ENCODE measurements around the gene BMP7.

The BMP7 gene

GRCh38 chr20:57157106-57157691, 109.2 kb downstream of the BMP7 start:
- H3K4me3 ChIP-seq (ENCODE audit: low read length in 2 of 2) = no peak overlapping the region
- H2BK120ac ChIP-seq (ENCODE audit: low read depth, low read length) = no peak overlapping the region
- H2BK12ac ChIP-seq (ENCODE audit: low read length) = no peak overlapping the region
- DNase-seq (ENCODE audit: low spot score) = no peak
- peak overlapping the region; percentile 70 for H2BK15ac ChIP-seq (ENCODE audit: low read length)
- H4K8ac ChIP-seq (ENCODE audit: low read depth, low read length) = no peak overlapping the region
- H3K79me1 ChIP-seq (ENCODE audit: low read depth, low read length) = no peaks in the 10 kb centered on the region
- no CpG with 5 or more reads among the region's 13 CpGs for WGBS, 2 donors (ENCODE audit: extremely low coverage in 2 of 2, insufficient read length in 2 of 2, insufficient replicate concordance in 1 of 2)
- H2BK5ac ChIP-seq (ENCODE audit: low read length) = no peak overlapping the region
- H3K4ac ChIP-seq (ENCODE audit: low read length) = no peak overlapping the region
- H3K4me2 ChIP-seq (ENCODE audit: insufficient read depth, low read length, poor library complexity, severe bottlenecking) = no peak overlapping the region
- H3K14ac ChIP-seq (ENCODE audit: low read length) = no peak overlapping the region
- H3K4me1 ChIP-seq (ENCODE audit: control insufficient read depth in 2 of 2, insufficient read depth in 1 of 2, low read depth in 1 of 2, low read length in 2 of 2) = peaks cover 0 to 6% of the 10 kb centered on the region in 2 donors
- H2AFZ ChIP-seq (ENCODE audit: low read length) = no peak overlapping the region
- H3K9ac ChIP-seq (ENCODE audit: low read depth, low read length, poor library complexity) = no peak overlapping the region
- H3K9me3 ChIP-seq (replicated peaks in 1 of 2; ENCODE audit: control insufficient read depth in 2 of 2, insufficient read depth in 1 of 2, low read depth in 1 of 2, low read length in 2 of 2) = no peaks in the 10 kb centered on the region
- no peak overlapping the region for H4K91ac ChIP-seq (ENCODE audit: low read depth, low read length, poor library complexity)
- no peak overlapping the region for H3K23ac ChIP-seq (ENCODE audit: low read depth, low read length, poor library complexity)
- no peak overlapping the region for H2AK5ac ChIP-seq (ENCODE audit: low read depth, low read length)
- peak overlapping the region; percentile 44 for H3K18ac ChIP-seq (ENCODE audit: low read length)
- no peak overlapping the region for H3K27ac ChIP-seq (replicated peaks; ENCODE audit: low read length)
- no peaks in the 10 kb centered on the region for H3K27me3 ChIP-seq (ENCODE audit: control insufficient read depth in 3 of 3, insufficient read depth in 3 of 3, low read depth in 1 of 3, low read length in 3 of 3)
- no peaks in the 10 kb centered on the region for H3K36me3 ChIP-seq (replicated peaks in 1 of 2; ENCODE audit: control insufficient read depth in 2 of 2, insufficient read depth in 2 of 2, low read length in 2 of 2)

- Histone ChIP-seq H2BK5ac (ENCODE audit: low read length) (no peak overlapping the region), H2BK15ac (ENCODE audit: low read length) (no peak overlapping the region), H3K79me1 (ENCODE audit: low read depth, low read length) (no peaks in the 10 kb centered on the region), H3K4me1 (ENCODE audit: control insufficient read depth in 2 of 2, insufficient read depth in 1 of 2, low read depth in 1 of 2, low read length in 2 of 2) (peaks cover 0 to 6% of the 10 kb centered on the region in 2 donors), H4K91ac (ENCODE audit: low read depth, low read length, poor library complexity) (no peak overlapping the region), H3K14ac (ENCODE audit: low read length) (no peak overlapping the region), H3K4ac (ENCODE audit: low read length) (no peak overlapping the region), H2BK120ac (ENCODE audit: low read depth, low read length) (no peak overlapping the region), H2AK5ac (ENCODE audit: low read depth, low read length) (no peak overlapping the region), H3K9ac (ENCODE audit: low read depth, low read length, poor library complexity) (no peak overlapping the region), H3K9me3 (replicated peaks in 1 of 2; ENCODE audit: control insufficient read depth in 2 of 2, insufficient read depth in 1 of 2, low read depth in 1 of 2, low read length in 2 of 2) (no peaks in the 10 kb centered on the region), H2AFZ (ENCODE audit: low read length) (no peak overlapping the region), H3K23ac (ENCODE audit: low read depth, low read length, poor library complexity) (no peak overlapping the region), H3K4me2 (ENCODE audit: insufficient read depth, low read length, poor library complexity, severe bottlenecking) (no peak overlapping the region), H3K27ac (replicated peaks; ENCODE audit: low read length) (no peak overlapping the region), H3K36me3 (replicated peaks in 1 of 2; ENCODE audit: control insufficient read depth in 2 of 2, insufficient read depth in 2 of 2, low read length in 2 of 2) (no peaks in the 10 kb centered on the region), H3K27me3 (ENCODE audit: control insufficient read depth in 3 of 3, insufficient read depth in 3 of 3, low read depth in 1 of 3, low read length in 3 of 3) (no peaks in the 10 kb centered on the region), H3K18ac (ENCODE audit: low read length) (no peak overlapping the region), H4K8ac (ENCODE audit: low read depth, low read length) (no peak overlapping the region), H3K4me3 (ENCODE audit: low read length in 2 of 2) (no peak overlapping the region), H2BK12ac (ENCODE audit: low read length) (no peak overlapping the region)
- WGBS, 2 donors (ENCODE audit: extremely low coverage in 2 of 2, insufficient read length in 2 of 2, insufficient replicate concordance in 1 of 2) = no CpG with 5 or more reads among the region's 18 CpGs
- no peak for DNase-seq (ENCODE audit: low spot score)
These were observed 110.3 kb downstream of the BMP7 start for GRCh38 chr20:57156011-57156729.

DNA sequence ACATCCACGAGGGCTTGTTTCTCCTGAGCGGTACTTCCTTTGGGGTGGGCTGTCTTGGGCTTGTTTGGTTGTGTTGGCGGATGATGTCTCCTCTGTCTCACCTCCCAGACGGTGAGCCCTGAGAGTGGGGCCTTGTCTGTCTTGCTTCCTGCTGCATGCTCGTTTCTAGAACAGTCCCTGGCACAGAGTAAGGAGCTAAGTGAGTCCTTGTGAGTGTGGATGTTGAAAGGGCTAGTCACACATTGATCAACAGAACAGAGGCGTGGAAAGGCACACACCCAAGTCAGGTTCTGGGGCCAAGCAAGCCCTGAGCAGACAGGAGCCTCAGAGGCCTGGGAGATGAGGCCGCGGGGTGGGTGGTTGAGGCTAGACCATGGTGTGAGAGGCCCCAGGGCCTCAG, 111.0 kb downstream of the BMP7 start:
- Histone ChIP-seq H3K27ac (replicated peaks; ENCODE audit: low read length) (no peak overlapping the region), H3K79me1 (ENCODE audit: low read depth, low read length) (no peaks in the 10 kb centered on the region), H2AK5ac (ENCODE audit: low read depth, low read length) (no peak overlapping the region), H2BK12ac (ENCODE audit: low read length) (no peak overlapping the region), H3K4me1 (ENCODE audit: control insufficient read depth in 2 of 2, insufficient read depth in 1 of 2, low read depth in 1 of 2, low read length in 2 of 2) (peaks cover 0 to 6% of the 10 kb centered on the region in 2 donors), H4K91ac (ENCODE audit: low read depth, low read length, poor library complexity) (no peak overlapping the region), H3K18ac (ENCODE audit: low read length) (peak overlapping the region; percentile 5), H2BK120ac (ENCODE audit: low read depth, low read length) (no peak overlapping the region), H4K8ac (ENCODE audit: low read depth, low read length) (no peak overlapping the region), H2AFZ (ENCODE audit: low read length) (no peak overlapping the region), H3K23ac (ENCODE audit: low read depth, low read length, poor library complexity) (no peak overlapping the region), H3K9me3 (replicated peaks in 1 of 2; ENCODE audit: control insufficient read depth in 2 of 2, insufficient read depth in 1 of 2, low read depth in 1 of 2, low read length in 2 of 2) (no peaks in the 10 kb centered on the region), H3K4me3 (ENCODE audit: low read length in 2 of 2) (no peak overlapping the region), H2BK5ac (ENCODE audit: low read length) (no peak overlapping the region), H3K4me2 (ENCODE audit: insufficient read depth, low read length, poor library complexity, severe bottlenecking) (no peak overlapping the region), H3K27me3 (ENCODE audit: control insufficient read depth in 3 of 3, insufficient read depth in 3 of 3, low read depth in 1 of 3, low read length in 3 of 3) (no peaks in the 10 kb centered on the region), H2BK15ac (ENCODE audit: low read length) (no peak overlapping the region), H3K9ac (ENCODE audit: low read depth, low read length, poor library complexity) (no peak overlapping the region), H3K4ac (ENCODE audit: low read length) (no peak overlapping the region), H3K36me3 (replicated peaks in 1 of 2; ENCODE audit: control insufficient read depth in 2 of 2, insufficient read depth in 2 of 2, low read length in 2 of 2) (no peaks in the 10 kb centered on the region), H3K14ac (ENCODE audit: low read length) (no peak overlapping the region)
- WGBS, 2 donors (ENCODE audit: extremely low coverage in 2 of 2, insufficient read length in 2 of 2, insufficient replicate concordance in 1 of 2) = no CpG with 5 or more reads among the region's 8 CpGs
- DNase-seq (ENCODE audit: low spot score) = no peak

DNA sequence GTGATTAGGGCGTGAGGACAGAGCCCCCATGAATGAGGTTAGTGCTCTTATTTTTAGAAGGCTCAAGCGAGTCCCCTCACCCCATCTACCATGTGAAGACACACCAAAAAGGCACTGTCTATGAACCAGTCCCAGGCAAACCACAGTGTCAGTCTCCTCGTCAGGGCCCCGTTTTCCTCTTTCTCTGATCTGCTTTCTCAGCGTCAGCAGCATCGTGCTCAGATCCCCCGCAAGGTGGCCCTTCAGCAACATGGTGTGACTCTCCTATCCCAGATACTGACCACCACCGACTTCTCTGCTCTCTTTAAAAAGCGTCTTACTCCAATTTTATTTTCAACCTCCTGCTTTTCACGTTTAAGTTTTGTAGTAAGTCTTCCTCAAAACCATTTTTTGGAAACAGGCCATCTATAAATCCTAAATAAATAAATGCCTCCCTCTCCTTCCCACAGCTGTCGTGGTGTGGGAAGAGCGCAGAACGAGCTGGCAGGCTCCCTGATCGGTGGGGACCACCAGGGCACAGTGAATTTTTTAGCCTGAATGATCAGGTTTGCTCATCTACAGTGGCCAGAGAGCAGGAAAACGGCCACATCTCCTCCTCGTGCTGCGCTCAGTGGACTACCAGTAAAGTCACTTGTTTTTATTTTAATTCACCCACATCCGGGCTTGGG, 113.1 kb downstream of the BMP7 start:
- Histone ChIP-seq H3K18ac (ENCODE audit: low read length) (no peak overlapping the region), H4K91ac (ENCODE audit: low read depth, low read length, poor library complexity) (no peak overlapping the region), H2AFZ (ENCODE audit: low read length) (no peak overlapping the region), H3K23ac (ENCODE audit: low read depth, low read length, poor library complexity) (no peak overlapping the region), H2AK5ac (ENCODE audit: low read depth, low read length) (no peak overlapping the region), H3K4me1 (ENCODE audit: control insufficient read depth in 2 of 2, insufficient read depth in 1 of 2, low read depth in 1 of 2, low read length in 2 of 2) (no peaks in the 10 kb centered on the region), H3K4me3 (ENCODE audit: low read length in 2 of 2) (no peak overlapping the region), H3K4ac (ENCODE audit: low read length) (no peak overlapping the region), H4K8ac (ENCODE audit: low read depth, low read length) (no peak overlapping the region), H3K36me3 (replicated peaks in 1 of 2; ENCODE audit: control insufficient read depth in 2 of 2, insufficient read depth in 2 of 2, low read length in 2 of 2) (no peaks in the 10 kb centered on the region), H2BK5ac (ENCODE audit: low read length) (peak overlapping the region; percentile 39), H3K27ac (replicated peaks; ENCODE audit: low read length) (no peak overlapping the region), H3K9ac (ENCODE audit: low read depth, low read length, poor library complexity) (no peak overlapping the region), H3K27me3 (ENCODE audit: control insufficient read depth in 3 of 3, insufficient read depth in 3 of 3, low read depth in 1 of 3, low read length in 3 of 3) (peaks cover 0 to 18% (median 0%) of the 10 kb centered on the region in 3 experiments), H3K14ac (ENCODE audit: low read length) (no peak overlapping the region), H3K79me1 (ENCODE audit: low read depth, low read length) (no peaks in the 10 kb centered on the region), H3K9me3 (replicated peaks in 1 of 2; ENCODE audit: control insufficient read depth in 2 of 2, insufficient read depth in 1 of 2, low read depth in 1 of 2, low read length in 2 of 2) (no peaks in the 10 kb centered on the region), H2BK12ac (ENCODE audit: low read length) (no peak overlapping the region), H3K4me2 (ENCODE audit: insufficient read depth, low read length, poor library complexity, severe bottlenecking) (no peak overlapping the region), H2BK15ac (ENCODE audit: low read length) (no peak overlapping the region), H2BK120ac (ENCODE audit: low read depth, low read length) (no peak overlapping the region)
- WGBS, 2 donors (ENCODE audit: extremely low coverage in 2 of 2, insufficient read length in 2 of 2, insufficient replicate concordance in 1 of 2) = no CpG with 5 or more reads among the region's 18 CpGs
- DNase-seq (ENCODE audit: low spot score) = no peak

Measured in neuronal stem cell (in vitro differentiated cells).